H9 (cell line): ENCODE measurements around the gene PRRT1B. TPM values are rescaled to one million over a fixed set of nuclear protein-coding genes. Genes with fewer than 3 reads are reported as not detected.

Source experiments
- DNase-seq: peaks from one replicate; pipeline ENCODE4 v3.0.0-alpha.2; 2017
- H2AFZ ChIP-seq: one replicate; pipeline ENCODE4 v1.6.1; 2013; ENCODE audit warnings: mild to moderate bottlenecking, low read length, control low read depth, moderate library complexity
- H2AK5ac ChIP-seq: 2 replicates; pipeline ENCODE4 v1.6.1; 2013; ENCODE audit warnings: low read length, control low read depth, mixed read lengths; ENCODE audit not compliant: insufficient read length
- H2BK120ac ChIP-seq: one replicate; pipeline ENCODE4 v1.6.1; 2013; ENCODE audit warnings: low read depth, mild to moderate bottlenecking, low read length, control low read depth, inconsistent platforms; ENCODE audit not compliant: poor library complexity, severe bottlenecking
- H2BK12ac ChIP-seq: 2 replicates; pipeline ENCODE4 v1.6.1; 2013; ENCODE audit warnings: low read length, control low read depth, mixed read lengths, low read depth; ENCODE audit not compliant: insufficient read length
- H2BK15ac ChIP-seq: 2 replicates; pipeline ENCODE4 v1.6.1; 2013; ENCODE audit warnings: low read depth, low read length, control low read depth
- H2BK20ac ChIP-seq: one replicate; pipeline ENCODE4 v1.6.1; 2013; ENCODE audit warnings: low read depth, mild to moderate bottlenecking, low read length, control low read depth, inconsistent platforms; ENCODE audit not compliant: poor library complexity, severe bottlenecking
- H2BK5ac ChIP-seq: 2 replicates; pipeline ENCODE4 v1.6.1; 2013; ENCODE audit warnings: low read length, control low read depth, mixed read lengths; ENCODE audit not compliant: insufficient read length
- H3K14ac ChIP-seq: 2 replicates; pipeline ENCODE4 v1.6.1; 2013; ENCODE audit warnings: low read length, control low read depth; ENCODE audit not compliant: insufficient read depth
- H3K18ac ChIP-seq: 2 replicates; pipeline ENCODE4 v1.6.1; 2013; ENCODE audit warnings: low read depth, mild to moderate bottlenecking, mixed read lengths, low read length, control low read depth; ENCODE audit not compliant: insufficient read length
- H3K23ac ChIP-seq: 2 replicates; pipeline ENCODE4 v1.6.1; 2013; ENCODE audit warnings: low read length, control low read depth, mixed read lengths, low read depth; ENCODE audit not compliant: insufficient read length
- H3K23me2 ChIP-seq: 2 replicates; pipeline ENCODE4 v1.6.1; 2013; ENCODE audit warnings: low read depth, mild to moderate bottlenecking, mixed read lengths, low read length, control low read depth; ENCODE audit not compliant: insufficient read length, poor library complexity, severe bottlenecking
- H3K27ac ChIP-seq: 2 replicates; pipeline ENCODE4 v1.5.1; 2013; ENCODE audit warnings: low read length, control low read depth, mixed read lengths, low read depth; ENCODE audit not compliant: insufficient read length
- H3K27me3 ChIP-seq: 2 replicates; pipeline ENCODE4 v1.6.1; 2013; ENCODE audit warnings: low read length, control low read depth, inconsistent platforms; ENCODE audit not compliant: insufficient read depth
- H3K4ac ChIP-seq: 2 replicates; pipeline ENCODE4 v1.6.1; 2013; ENCODE audit warnings: low read depth, mild to moderate bottlenecking, control low read depth, inconsistent platforms, low read length, moderate library complexity
- H3K4me1 ChIP-seq: 2 replicates; pipeline ENCODE4 v1.6.1; 2013; ENCODE audit warnings: low read length, control low read depth, inconsistent platforms; ENCODE audit not compliant: insufficient read depth
- H3K4me2 ChIP-seq: 2 replicates; pipeline ENCODE4 v1.6.1; 2013; ENCODE audit warnings: low read length, control low read depth, mixed read lengths; ENCODE audit not compliant: insufficient read length, insufficient read depth
- H3K56ac ChIP-seq: 2 replicates; pipeline ENCODE4 v1.6.1; 2013; ENCODE audit warnings: low read depth, mild to moderate bottlenecking, mixed read lengths, low read length, control low read depth; ENCODE audit not compliant: insufficient read length
- H3K79me1 ChIP-seq: 2 replicates; pipeline ENCODE4 v1.6.1; 2013; ENCODE audit warnings: low read depth, mild to moderate bottlenecking, moderate library complexity, low read length, control low read depth, inconsistent platforms; ENCODE audit not compliant: insufficient read depth, poor library complexity, severe bottlenecking
- H3K79me2 ChIP-seq: 2 replicates; pipeline ENCODE4 v1.6.1; 2013; ENCODE audit warnings: low read length, control low read depth, inconsistent platforms; ENCODE audit not compliant: insufficient read depth
- H3K9ac ChIP-seq: 2 replicates; pipeline ENCODE4 v1.6.1; 2013; ENCODE audit warnings: low read length, control low read depth, mixed read lengths; ENCODE audit not compliant: insufficient read length; ENCODE audit errors: extremely low read depth
- H3K9me3 ChIP-seq: one replicate; pipeline ENCODE4 v1.6.1; 2013; ENCODE audit warnings: low read depth, low read length, inconsistent platforms; ENCODE audit not compliant: control insufficient read depth
- H3T11ph ChIP-seq: one replicate; pipeline ENCODE4 v1.6.1; 2013; ENCODE audit warnings: mild to moderate bottlenecking, low read length, control low read depth, inconsistent platforms
- H4K20me1 ChIP-seq: one replicate; pipeline ENCODE4 v1.6.1; 2013; ENCODE audit not compliant: control insufficient read depth, insufficient read length, insufficient read depth
- H4K5ac ChIP-seq: 2 replicates; pipeline ENCODE4 v1.6.1; 2013; ENCODE audit warnings: low read depth, mild to moderate bottlenecking, mixed read lengths, low read length, control low read depth; ENCODE audit not compliant: insufficient read length
- H4K8ac ChIP-seq: replicated peaks from 2 replicates; pipeline ENCODE4 v1.6.1; 2013; ENCODE audit warnings: low read length, control low read depth, mixed read lengths, low read depth; ENCODE audit not compliant: insufficient read length
- H4K91ac ChIP-seq: 2 replicates; pipeline ENCODE4 v1.6.1; 2013; ENCODE audit warnings: low read depth, mild to moderate bottlenecking, moderate library complexity, mixed read lengths, low read length, control low read depth; ENCODE audit not compliant: insufficient read length
- H3K27ac Mint-ChIP-seq, 3 experiments: 2 replicates in 2 of 3; 3 replicates in 1 of 3; pipeline ENCODE4 v1.8.0; 2020 to 2021; ENCODE audit warnings: mixed read lengths in 3 of 3, mild to moderate bottlenecking in 1 of 3, moderate library complexity in 1 of 3
- H3K27me3 Mint-ChIP-seq: 2 replicates; pipeline ENCODE4 v1.8.0; 2021; ENCODE audit warnings: low read depth, mild to moderate bottlenecking, moderate library complexity, mixed read lengths
- H3K36me3 Mint-ChIP-seq, 3 experiments: 2 replicates in 2 of 3; 3 replicates in 1 of 3; pipeline ENCODE4 v1.8.0; 2020 to 2021; ENCODE audit warnings: low read depth in 3 of 3, mixed read lengths in 3 of 3; ENCODE audit not compliant: insufficient read depth in 1 of 3
- H3K4me1 Mint-ChIP-seq, 2 experiments: 2 replicates each; pipeline ENCODE4 v1.8.0; 2020; ENCODE audit warnings: mixed read lengths in 2 of 2
- H3K4me3 Mint-ChIP-seq, 2 experiments: 2 replicates in 1 of 2; 3 replicates in 1 of 2; pipeline ENCODE4 v1.8.0; 2020 to 2021; ENCODE audit warnings: mild to moderate bottlenecking in 2 of 2, mixed read lengths in 2 of 2, moderate library complexity in 1 of 2
- H3K9me3 Mint-ChIP-seq, 2 experiments: 2 replicates in 1 of 2; 3 replicates in 1 of 2; pipeline ENCODE4 v1.8.0; 2020; ENCODE audit warnings: mild to moderate bottlenecking in 2 of 2, mixed read lengths in 2 of 2, moderate library complexity in 1 of 2
- CTCF ChIP-seq: fragments of 200-600 bp; sonication (generic); conservative IDR thresholded peaks from 3 replicates; pipeline ENCODE4 v1.8.0; 2021; ENCODE audit warnings: antibody characterized with exemption, mild to moderate bottlenecking
- WGBS: extraction: QIAGEN DNeasy Blood & Tissue Kit; methylation state at CpG from one replicate; pipeline ENCODE4 v1.1.7; 2013; ENCODE audit warnings: missing lambda C conversion rate, low lambda C conversion rate, mixed read lengths; ENCODE audit not compliant: insufficient read length; ENCODE audit errors: extremely low coverage; 5-methylcytosine and 5-hydroxymethylcytosine counted together
- total RNA-seq: library from RNA; stranded (reverse); gene quantifications from 2 replicates; pipeline ENCODE4 v1.2.1, GENCODE V29; 2021

PRRT1B gene
- total RNA-seq, 1 experiment from 2014 or later: 1.0 TPM

GRCh38 chr9:131603199-131603598, 57.9 kb downstream of the PRRT1B start:
- no peak overlapping the region for H3K27ac ChIP-seq
- H2BK5ac ChIP-seq: no peak overlapping the region
- H3K27me3 ChIP-seq: no peaks in the 10 kb centered on the region
- H3T11ph ChIP-seq: no peak overlapping the region
- no peak overlapping the region for H3K4me2 ChIP-seq
- no peaks in the 10 kb centered on the region for H3K79me1 ChIP-seq
- Mint-ChIP-seq H3K27me3 (no peaks in the 10 kb centered on the region), H3K9me3 (no peaks in the 10 kb centered on the region), H3K4me1 (peaks cover 14 to 15% of the 10 kb centered on the region in 2 experiments), H3K36me3 (peaks cover 4 to 32% (median 8%) of the 10 kb centered on the region in 3 experiments; a peak in 5 of 7 replicates), H3K4me3 (no peak overlapping the region), H3K27ac (peak overlapping the region in 2 of 3 experiments; percentile 31 to 93; a peak in 3 of 7 replicates)
- no peaks in the 10 kb centered on the region for H3K79me2 ChIP-seq
- no peak overlapping the region for H2BK15ac ChIP-seq
- H2BK20ac ChIP-seq: no peak overlapping the region
- TF ChIP-seq CTCF: no peak
- H3K56ac ChIP-seq: no peak overlapping the region
- H2AFZ ChIP-seq: no peak overlapping the region
- no peaks in the 10 kb centered on the region for H3K23me2 ChIP-seq
- no peak overlapping the region for H2AK5ac ChIP-seq
- H3K9ac ChIP-seq: no peak overlapping the region
- WGBS: no CpG with 5 or more reads among the region's 9 CpGs
- no peaks in the 10 kb centered on the region for H4K20me1 ChIP-seq
- H3K9me3 ChIP-seq: no peaks in the 10 kb centered on the region
- H3K4ac ChIP-seq: no peak overlapping the region
- no peaks in the 10 kb centered on the region; the same call in 1 of the 2 replicates for H3K4me1 ChIP-seq
- H4K91ac ChIP-seq: no peak overlapping the region
- no peak overlapping the region for H4K8ac ChIP-seq
- H2BK120ac ChIP-seq: no peak overlapping the region
- H3K18ac ChIP-seq: no peak overlapping the region
- no peak overlapping the region for H3K23ac ChIP-seq
- H2BK12ac ChIP-seq: no peak overlapping the region
- no peak overlapping the region for H4K5ac ChIP-seq
- H3K14ac ChIP-seq: no peak overlapping the region
- no peak for DNase-seq
